SJSA1 (cell line): ENCODE results near the gene TRPM1. TPM values are rescaled to one million over a fixed set of nuclear protein-coding genes. Genes with fewer than 3 reads are reported as not detected.

ENCODE experiments used
- DNase-seq, 2 experiments: peaks; one replicate each; pipeline ENCODE4 v3.0.0-alpha.2; 2015 to 2020; ENCODE audit warnings: low spot score in 2 of 2, low read depth in 1 of 2
- H3K27ac ChIP-seq: fragments of 250-450 bp; sonication (Bioruptor Pico); 2 replicates; pipeline ENCODE4 v1.5.1; 2020; ENCODE audit warnings: mild to moderate bottlenecking, moderate library complexity
- H3K27me3 ChIP-seq: fragments of 250-450 bp; sonication (Bioruptor Pico); replicated peaks from 2 replicates; pipeline ENCODE4 v1.5.1; 2020; ENCODE audit warnings: mild to moderate bottlenecking, moderate library complexity
- H3K36me3 ChIP-seq: fragments of 250-450 bp; sonication (Bioruptor Pico); 2 replicates; pipeline ENCODE4 v1.5.1; 2020; ENCODE audit warnings: mild to moderate bottlenecking
- H3K4me1 ChIP-seq: fragments of 250-450 bp; sonication (Bioruptor Pico); replicated peaks from 2 replicates; pipeline ENCODE4 v1.6.1; 2021; ENCODE audit warnings: mild to moderate bottlenecking
- H3K4me3 ChIP-seq: fragments of 250-450 bp; sonication (Bioruptor Pico); 2 replicates; pipeline ENCODE4 v1.5.1; 2020; ENCODE audit warnings: mild to moderate bottlenecking
- H3K9me3 ChIP-seq: fragments of 250-450 bp; sonication (Bioruptor Pico); replicated peaks from 2 replicates; pipeline ENCODE4 v1.5.1; 2020; ENCODE audit warnings: mild to moderate bottlenecking
- total RNA-seq: library from RNA; depleted of rRNA; stranded (reverse); fragments of >200 nt; shearing (Covaris generic); gene quantifications from 2 replicates; pipeline ENCODE4 v1.2.3, GENCODE V29; 2014

Gene TRPM1
- total RNA-seq, 1 experiment from 2014 or later: 0.08 TPM

DNA sequence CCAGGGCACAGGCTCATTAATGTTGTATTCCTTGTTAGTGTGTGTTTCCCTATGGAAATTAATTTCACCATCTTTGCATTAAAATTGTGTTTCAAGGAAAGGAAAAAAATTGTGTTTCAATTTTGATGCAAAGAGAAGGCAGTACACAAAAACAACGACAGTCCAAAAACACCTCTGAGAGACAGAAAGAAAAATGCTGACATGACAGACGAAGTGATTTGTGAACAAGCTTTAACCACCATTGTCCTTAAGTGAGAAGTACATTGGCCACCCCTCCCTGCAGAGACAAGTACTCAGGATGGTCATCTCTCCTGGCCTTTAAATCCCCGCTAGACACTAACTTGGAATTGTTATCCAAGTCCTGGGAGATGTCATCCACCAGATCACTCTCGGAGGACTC lies 59.9 kb downstream of the TRPM1 start:
- H3K9me3 ChIP-seq: no peaks in the 10 kb centered on the region
- no peaks in the 10 kb centered on the region for H3K36me3 ChIP-seq
- no peak overlapping the region for H3K27ac ChIP-seq
- DNase-seq: no peak
- H3K4me3 ChIP-seq: no peak overlapping the region
- peaks cover 17% of the 10 kb centered on the region for H3K4me1 ChIP-seq
- H3K27me3 ChIP-seq: no peaks in the 10 kb centered on the region

DNA sequence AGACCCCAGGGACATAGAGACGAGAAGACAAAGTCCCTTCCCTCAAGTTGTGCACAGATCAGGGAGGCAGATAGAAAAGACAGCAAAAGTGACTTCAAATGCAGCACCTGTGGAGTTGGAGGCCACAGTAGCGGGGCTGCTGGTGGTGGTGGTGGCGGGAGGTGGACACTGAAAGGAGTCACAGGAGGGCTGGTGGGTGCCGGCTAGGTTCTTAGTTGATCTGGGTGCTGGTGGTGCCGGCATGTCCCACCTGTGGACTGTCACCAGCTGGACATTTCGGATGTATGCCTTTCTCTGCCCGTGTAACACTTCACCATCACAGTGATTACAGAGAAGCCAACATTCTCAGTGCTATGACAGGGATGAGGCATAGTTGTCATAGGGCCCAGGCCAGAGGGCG lies 60.9 kb downstream of the TRPM1 start:
- no peak overlapping the region for H3K4me3 ChIP-seq
- H3K36me3 ChIP-seq: no peaks in the 10 kb centered on the region
- H3K4me1 ChIP-seq: peaks cover 17% of the 10 kb centered on the region
- H3K9me3 ChIP-seq: no peaks in the 10 kb centered on the region
- no peak for DNase-seq
- no peak overlapping the region for H3K27ac ChIP-seq
- no peaks in the 10 kb centered on the region for H3K27me3 ChIP-seq

DNA sequence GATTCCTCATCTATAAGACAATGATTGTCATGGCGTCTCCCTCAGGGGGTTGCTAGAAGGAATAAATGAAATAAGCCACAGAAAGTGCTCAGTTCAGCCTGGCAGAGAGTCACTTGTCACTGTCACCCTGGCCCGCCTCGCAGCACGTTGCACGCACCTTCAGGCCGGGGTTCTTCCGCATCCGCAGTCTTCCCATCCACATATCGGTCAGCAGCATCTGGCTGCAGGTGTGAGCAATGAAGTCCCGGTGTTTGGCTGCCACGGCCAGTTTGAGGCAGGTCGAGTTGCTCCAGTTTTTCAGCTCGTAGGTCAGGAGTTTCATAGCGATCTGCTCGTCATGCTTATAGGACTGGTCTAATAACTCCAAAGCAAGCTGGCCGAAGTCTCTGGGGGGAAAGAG lies 61.6 kb downstream of the TRPM1 start:
- DNase-seq: no peak
- no peaks in the 10 kb centered on the region for H3K27me3 ChIP-seq
- H3K4me1 ChIP-seq: peaks cover 17% of the 10 kb centered on the region
- no peak overlapping the region for H3K27ac ChIP-seq
- H3K36me3 ChIP-seq: no peaks in the 10 kb centered on the region
- no peaks in the 10 kb centered on the region for H3K9me3 ChIP-seq
- H3K4me3 ChIP-seq: no peak overlapping the region

DNA sequence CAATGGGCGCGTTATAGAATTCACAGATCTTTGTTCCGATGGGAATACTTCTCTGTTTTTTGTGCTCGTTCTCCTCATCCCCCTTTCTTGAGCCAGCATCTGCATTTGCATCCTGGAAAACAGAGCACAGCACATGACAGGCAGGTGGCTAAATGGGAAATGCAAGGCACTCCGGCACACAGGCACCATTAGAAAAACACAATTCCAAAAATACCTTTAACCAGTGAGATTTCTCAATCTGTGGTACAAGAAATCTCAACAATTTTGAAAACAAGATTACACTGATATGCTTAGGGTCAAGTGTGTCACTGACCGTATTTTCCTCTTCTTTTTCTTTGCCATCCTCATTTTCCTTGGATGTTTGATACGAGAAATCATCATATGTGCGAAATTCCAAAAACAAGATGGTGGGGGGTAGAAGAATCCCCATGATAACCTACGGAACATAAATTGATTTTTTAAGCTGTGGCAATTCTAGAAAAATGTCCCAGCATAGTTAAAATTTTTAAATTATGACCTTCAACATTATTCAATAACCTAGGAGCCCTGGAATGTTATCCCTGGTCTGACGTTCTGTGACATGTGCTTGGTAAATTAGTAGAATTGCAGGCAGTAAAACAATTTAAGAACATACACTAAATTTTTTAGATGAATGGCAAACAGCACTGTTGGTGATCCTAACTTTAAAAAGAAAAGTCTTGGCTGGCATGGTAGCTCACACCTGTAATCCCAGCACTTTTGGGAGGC lies 63.6 kb downstream of the TRPM1 start:
- H3K36me3 ChIP-seq: no peaks in the 10 kb centered on the region
- peaks cover 26% of the 10 kb centered on the region for H3K4me1 ChIP-seq
- H3K9me3 ChIP-seq: no peaks in the 10 kb centered on the region
- no peak overlapping the region for H3K4me3 ChIP-seq
- H3K27ac ChIP-seq: no peak overlapping the region
- DNase-seq: no peak
- H3K27me3 ChIP-seq: no peaks in the 10 kb centered on the region

- no peak overlapping the region for H3K27ac ChIP-seq
- H3K4me1 ChIP-seq: peaks cover 23% of the 10 kb centered on the region
- no peaks in the 10 kb centered on the region for H3K36me3 ChIP-seq
- H3K9me3 ChIP-seq: no peaks in the 10 kb centered on the region
- no peak overlapping the region for H3K4me3 ChIP-seq
- no peak for DNase-seq
- no peaks in the 10 kb centered on the region for H3K27me3 ChIP-seq
These were observed 64.7 kb downstream of the TRPM1 start for GRCh38 chr15:31036783-31037182.

GRCh38 chr15:31035610-31036009 lies 65.9 kb downstream of the TRPM1 start:
- Histone ChIP-seq H3K27ac (no peak overlapping the region), H3K36me3 (no peaks in the 10 kb centered on the region), H3K9me3 (no peaks in the 10 kb centered on the region), H3K4me1 (peaks cover 23% of the 10 kb centered on the region), H3K27me3 (no peaks in the 10 kb centered on the region), H3K4me3 (no peak overlapping the region)
- no peak for DNase-seq

DNA sequence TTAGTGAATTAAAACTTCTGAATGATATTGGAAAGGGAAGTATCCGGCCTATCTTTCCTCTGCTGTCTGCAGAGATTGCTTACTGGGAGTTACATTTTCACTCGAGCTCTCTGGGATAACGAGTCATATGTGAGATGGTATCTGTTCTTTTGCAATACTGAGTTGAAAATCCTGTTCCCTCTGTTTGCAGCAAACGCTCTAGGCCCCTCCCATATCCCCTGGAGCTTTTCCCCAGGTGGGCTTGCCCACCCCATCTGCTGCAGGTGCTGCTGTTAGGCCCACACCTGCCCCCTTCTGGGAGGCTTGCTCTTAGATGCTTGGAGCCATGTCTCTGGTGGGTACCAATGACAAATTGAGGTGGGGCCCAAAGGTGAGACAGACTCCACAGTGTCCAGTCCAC lies 67.4 kb downstream of the TRPM1 start:
- peaks cover 23% of the 10 kb centered on the region for H3K4me1 ChIP-seq
- no peak for DNase-seq
- H3K36me3 ChIP-seq: no peaks in the 10 kb centered on the region
- no peaks in the 10 kb centered on the region for H3K27me3 ChIP-seq
- no peak overlapping the region for H3K4me3 ChIP-seq
- H3K9me3 ChIP-seq: no peaks in the 10 kb centered on the region
- H3K27ac ChIP-seq: no peak overlapping the region

DNA sequence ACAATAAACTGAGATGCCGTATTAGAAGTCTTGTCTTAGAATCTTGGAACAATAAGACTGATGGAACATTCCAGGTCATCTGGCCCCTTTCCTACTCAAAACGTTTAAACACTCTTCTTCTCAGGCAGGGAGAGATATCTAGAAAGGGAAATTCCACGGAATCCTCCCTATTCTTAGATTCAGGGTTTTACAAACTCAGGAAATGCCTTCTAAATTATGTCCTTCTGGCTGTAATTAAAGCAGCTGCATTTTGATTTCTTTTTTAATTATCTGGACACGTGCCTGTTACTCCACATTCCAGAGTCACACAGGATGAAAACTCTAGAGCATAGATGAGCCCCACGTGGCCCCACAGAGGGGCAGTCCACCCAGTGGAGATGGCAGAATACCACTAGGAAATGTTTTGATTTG lies 68.6 kb downstream of the TRPM1 start:
- H3K4me3 ChIP-seq: no peak overlapping the region
- H3K27ac ChIP-seq: peak overlapping the region; percentile 48
- no peaks in the 10 kb centered on the region for H3K9me3 ChIP-seq
- H3K36me3 ChIP-seq: no peaks in the 10 kb centered on the region
- peaks cover 23% of the 10 kb centered on the region for H3K4me1 ChIP-seq
- H3K27me3 ChIP-seq: no peaks in the 10 kb centered on the region
- peak in 1 of 2 experiments; percentile 76 for DNase-seq

DNA sequence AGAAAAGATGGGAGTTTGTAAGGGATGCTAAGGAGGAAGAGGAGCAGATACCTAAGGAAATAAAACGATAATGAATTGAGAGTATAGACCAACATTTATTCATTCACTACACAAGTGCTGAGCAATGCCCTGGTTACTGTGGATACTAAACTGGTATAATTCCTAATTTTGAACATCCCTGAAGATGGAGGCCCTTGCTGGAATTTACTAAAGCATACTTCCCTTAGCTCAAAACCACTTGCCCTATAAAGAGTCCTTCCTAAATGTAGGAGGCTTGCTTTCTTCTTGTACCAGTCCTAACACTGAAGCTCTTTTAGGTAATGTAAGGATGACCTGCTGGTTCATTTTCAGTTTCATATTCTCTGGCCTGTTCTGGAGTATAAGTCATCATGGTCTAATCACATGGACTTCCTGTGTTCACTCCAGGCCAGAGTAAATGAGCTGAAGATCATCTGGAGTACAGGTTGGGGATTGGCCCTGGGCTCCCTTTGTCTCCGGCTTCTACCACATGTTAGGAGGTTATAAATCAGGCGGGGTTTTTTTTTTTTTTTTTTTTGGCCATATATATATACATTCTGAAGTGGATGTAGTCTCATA lies 70.0 kb downstream of the TRPM1 start:
- no peak for DNase-seq
- Histone ChIP-seq H3K4me1 (peaks cover 23% of the 10 kb centered on the region), H3K4me3 (no peak overlapping the region), H3K9me3 (no peaks in the 10 kb centered on the region), H3K27me3 (no peaks in the 10 kb centered on the region), H3K36me3 (no peaks in the 10 kb centered on the region), H3K27ac (no peak overlapping the region)

DNA sequence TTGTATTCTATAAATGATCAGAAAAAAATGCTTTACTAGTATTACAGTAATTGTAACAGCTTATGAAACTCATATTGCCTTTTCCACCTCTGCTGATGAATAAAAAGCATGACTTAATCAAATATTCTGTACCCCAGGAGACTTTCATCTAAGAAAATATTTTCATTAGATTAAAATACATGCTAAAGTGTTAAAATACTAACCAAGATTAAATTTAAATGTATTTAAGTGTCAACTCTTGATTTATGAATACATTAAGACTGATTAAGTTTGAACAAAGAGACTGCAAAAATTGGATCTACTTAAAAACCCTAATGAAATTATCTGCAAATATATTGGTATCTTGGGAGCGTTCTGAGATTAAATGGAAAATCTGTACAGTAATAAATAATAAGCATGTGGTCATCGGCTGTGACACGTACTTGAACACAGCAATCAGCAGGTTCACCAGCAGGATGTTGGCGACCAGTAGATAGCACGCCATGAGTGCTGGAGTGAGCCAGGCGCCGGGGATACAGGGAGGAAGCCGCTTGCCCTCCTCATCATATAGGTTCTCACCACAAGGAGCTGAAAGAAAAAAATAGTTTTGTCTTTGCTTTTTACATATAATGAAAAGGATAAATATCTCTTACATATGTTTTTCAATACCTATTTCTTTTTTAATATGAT lies 73.5 kb downstream of the TRPM1 start:
- Histone ChIP-seq H3K4me1 (peaks cover 34% of the 10 kb centered on the region), H3K36me3 (no peaks in the 10 kb centered on the region), H3K4me3 (no peak overlapping the region), H3K9me3 (no peaks in the 10 kb centered on the region), H3K27ac (no peak overlapping the region), H3K27me3 (no peaks in the 10 kb centered on the region)
- DNase-seq: no peak

DNA sequence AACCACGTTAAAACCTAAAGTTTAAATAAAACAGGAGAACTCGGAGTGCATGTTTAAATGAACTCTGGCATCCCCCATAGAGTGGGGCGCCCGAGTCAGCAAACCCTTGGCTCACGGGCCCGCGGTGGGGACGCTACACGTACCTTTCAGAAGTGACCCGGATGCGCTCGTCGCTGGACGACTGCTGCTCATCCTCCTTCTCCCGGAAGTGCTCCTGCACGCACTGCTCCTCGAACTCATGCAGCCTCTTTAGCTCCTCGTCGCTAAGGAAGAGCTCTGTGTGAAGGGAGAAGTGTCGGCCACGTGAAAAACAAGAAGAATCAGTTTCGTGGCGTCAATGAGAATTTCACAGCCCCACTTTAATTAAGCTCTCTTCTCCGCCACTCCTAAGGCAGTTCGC lies 75.5 kb downstream of the TRPM1 start:
- Histone ChIP-seq H3K27ac (no peak overlapping the region), H3K4me1 (peaks cover 23% of the 10 kb centered on the region), H3K36me3 (no peaks in the 10 kb centered on the region), H3K27me3 (no peaks in the 10 kb centered on the region), H3K4me3 (no peak overlapping the region), H3K9me3 (no peaks in the 10 kb centered on the region)
- no peak for DNase-seq

GRCh38 chr15:31024979-31025378 lies 76.5 kb downstream of the TRPM1 start:
- Histone ChIP-seq H3K27ac (peak overlapping the region; percentile 86), H3K36me3 (no peaks in the 10 kb centered on the region), H3K4me1 (peaks cover 23% of the 10 kb centered on the region), H3K4me3 (no peak overlapping the region), H3K9me3 (no peaks in the 10 kb centered on the region), H3K27me3 (no peaks in the 10 kb centered on the region)
- peak in 1 of 2 experiments; percentile 47 for DNase-seq

DNA sequence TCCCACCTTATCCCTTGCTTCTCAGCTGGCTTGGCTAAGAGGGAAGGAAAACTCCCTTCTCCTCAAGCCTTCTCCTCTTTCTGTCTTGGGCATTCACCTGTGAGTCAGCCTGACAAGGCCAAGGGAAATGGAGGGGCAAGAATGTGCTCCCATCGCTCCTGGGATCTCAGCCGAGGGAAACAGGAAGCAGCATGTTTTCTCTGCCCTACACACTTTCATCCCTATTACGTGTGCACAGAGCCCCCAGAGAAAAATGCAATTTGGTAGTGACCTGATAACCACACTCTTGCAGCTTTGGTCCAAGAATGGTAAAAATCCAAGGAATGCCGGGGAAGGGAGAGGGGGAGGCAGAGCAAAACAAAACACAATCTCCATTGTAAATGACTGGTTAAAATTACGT lies 77.2 kb downstream of the TRPM1 start:
- peaks cover 23% of the 10 kb centered on the region for H3K4me1 ChIP-seq
- H3K4me3 ChIP-seq: no peak overlapping the region
- no peaks in the 10 kb centered on the region for H3K27me3 ChIP-seq
- no peaks in the 10 kb centered on the region for H3K9me3 ChIP-seq
- peak overlapping the region; percentile 86 for H3K27ac ChIP-seq
- peak; percentile 89 to 93 for DNase-seq
- no peaks in the 10 kb centered on the region for H3K36me3 ChIP-seq

DNA sequence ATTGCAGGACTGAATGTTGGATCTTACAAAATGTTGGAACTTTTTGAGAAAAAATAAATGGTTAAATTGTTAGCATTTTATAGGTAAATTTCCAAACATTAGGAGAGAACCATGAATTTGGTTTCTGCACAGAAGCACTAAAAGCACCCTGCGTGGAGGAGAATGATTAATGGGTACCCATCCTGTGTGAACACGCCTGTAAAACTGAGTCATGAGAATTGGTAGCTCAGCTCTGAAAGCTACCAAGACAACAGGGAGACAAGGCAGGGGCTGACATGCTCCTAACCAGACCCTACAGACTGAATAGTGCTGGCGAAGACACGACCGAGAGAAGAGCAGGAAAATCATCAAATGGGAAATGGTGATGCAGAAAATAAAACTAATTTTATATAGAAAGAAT lies 77.7 kb downstream of the TRPM1 start:
- Histone ChIP-seq H3K36me3 (no peaks in the 10 kb centered on the region), H3K4me3 (no peak overlapping the region), H3K27me3 (no peaks in the 10 kb centered on the region), H3K27ac (peak overlapping the region; percentile 64), H3K9me3 (no peaks in the 10 kb centered on the region), H3K4me1 (peaks cover 23% of the 10 kb centered on the region)
- no peak for DNase-seq
